GM18909 (cell line): ENCODE data around the gene FXYD7.
"Not testable (repeated sequence)": the region's sequence is repeated elsewhere in the genome, so short reads cannot be mapped to it uniquely, and the experiment has no call there.

Source experiments
- ATAC-seq: cut with Tn5 transposase; IDR thresholded peaks from one replicate; pipeline ENCODE4 v1.9.1; 2021; ENCODE audit warnings: mild to moderate bottlenecking; ENCODE audit not compliant: unreplicated experiment, poor library complexity

The FXYD7 gene

GRCh38 chr19:35181387-35181786 lies 38.3 kb downstream of the FXYD7 start:
- ATAC-seq = no peak

GRCh38 chr19:35184267-35184666 lies 41.2 kb downstream of the FXYD7 start:
- ATAC-seq = no peak

GRCh38 chr19:35184884-35185283 lies 41.8 kb downstream of the FXYD7 start:
- ATAC-seq = no peak

- ATAC-seq = no peak
Observed at GRCh38 chr19:35194012-35194984, 51.2 kb downstream of the FXYD7 start.

- ATAC-seq = no peak
Observed at GRCh38 chr19:35195830-35196229, 52.8 kb downstream of the FXYD7 start.

- ATAC-seq = not testable (repeated sequence)
Observed at GRCh38 chr19:35196861-35197260, 53.8 kb downstream of the FXYD7 start.

GRCh38 chr19:35199481-35199880 lies 56.4 kb downstream of the FXYD7 start:
- no peak for ATAC-seq

- no peak for ATAC-seq
Observed at GRCh38 chr19:35202722-35203688, 60.0 kb downstream of the FXYD7 start.
